Bronchial epithelial cell (primary cell): ENCODE data around the gene MEF2D. TPM values are rescaled to one million over a fixed set of nuclear protein-coding genes. Genes with fewer than 3 reads are reported as not detected.

Experiments used
- DNase-seq: peaks from one replicate; pipeline ENCODE4 v3.0.0-alpha.2; 2010; ENCODE audit warnings: low read depth
- FAIRE-seq: peaks from 2 replicates; lab custom pipeline; 2011; peaks lifted over from hg19 to GRCh38; lab: Jason Lieb, UNC
- H3K27me3 ChIP-seq: 2 replicates; pipeline ENCODE4 v1.5.1; 2011; ENCODE audit warnings: low read length; ENCODE audit not compliant: control insufficient read depth, insufficient read depth
- H3K36me3 ChIP-seq: 2 replicates; pipeline ENCODE4 v1.5.1; 2011; ENCODE audit warnings: low read length; ENCODE audit not compliant: control insufficient read depth, insufficient read depth
- H3K4me3 ChIP-seq: 2 replicates; pipeline ENCODE4 v1.5.1; 2011; ENCODE audit warnings: mild to moderate bottlenecking, low read depth, low read length, control low read depth
- total RNA-seq: library from RNA; depleted of rRNA; stranded (reverse); fragments of >200 nt; gene quantifications from 2 replicates; pipeline ENCODE4 v1.2.1, GENCODE V29; 2014
- TF ChIP-seq, protein P1 (sequence below): IDR thresholded peaks from 2 replicates; pipeline ENCODE4 v1.5.1; 2011; ENCODE audit warnings: mild to moderate bottlenecking, moderate library complexity, low read length, control low read depth, inconsistent platforms; ENCODE audit not compliant: insufficient read depth, severe bottlenecking

The MEF2D gene
- total RNA-seq, 1 donor from 2014 or later = 1.3 TPM

DNA sequence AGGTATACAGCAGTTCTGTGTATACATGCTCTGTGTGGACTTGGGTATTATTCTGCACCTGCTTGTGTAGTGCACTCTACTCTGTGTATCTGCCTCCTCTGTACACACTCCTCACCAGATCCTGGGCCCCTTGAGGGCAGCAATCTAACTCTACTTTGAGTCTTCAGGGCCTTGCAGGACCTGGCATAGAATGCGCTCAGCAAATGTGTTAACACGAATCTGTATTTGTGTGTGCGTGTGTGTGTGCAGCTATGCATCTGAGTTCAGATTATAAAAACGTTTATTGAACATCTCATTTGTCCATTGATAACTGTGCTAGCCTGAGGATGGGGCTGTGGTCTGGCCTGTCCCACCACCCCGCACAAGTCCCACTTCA is 3.9 kb upstream of the MEF2D start:
- no peaks in the 10 kb centered on the region for H3K36me3 ChIP-seq
- FAIRE-seq (no peak), DNase-seq (no peak)
- H3K27me3 ChIP-seq = no peaks in the 10 kb centered on the region
- TF ChIP-seq, protein P1, sequence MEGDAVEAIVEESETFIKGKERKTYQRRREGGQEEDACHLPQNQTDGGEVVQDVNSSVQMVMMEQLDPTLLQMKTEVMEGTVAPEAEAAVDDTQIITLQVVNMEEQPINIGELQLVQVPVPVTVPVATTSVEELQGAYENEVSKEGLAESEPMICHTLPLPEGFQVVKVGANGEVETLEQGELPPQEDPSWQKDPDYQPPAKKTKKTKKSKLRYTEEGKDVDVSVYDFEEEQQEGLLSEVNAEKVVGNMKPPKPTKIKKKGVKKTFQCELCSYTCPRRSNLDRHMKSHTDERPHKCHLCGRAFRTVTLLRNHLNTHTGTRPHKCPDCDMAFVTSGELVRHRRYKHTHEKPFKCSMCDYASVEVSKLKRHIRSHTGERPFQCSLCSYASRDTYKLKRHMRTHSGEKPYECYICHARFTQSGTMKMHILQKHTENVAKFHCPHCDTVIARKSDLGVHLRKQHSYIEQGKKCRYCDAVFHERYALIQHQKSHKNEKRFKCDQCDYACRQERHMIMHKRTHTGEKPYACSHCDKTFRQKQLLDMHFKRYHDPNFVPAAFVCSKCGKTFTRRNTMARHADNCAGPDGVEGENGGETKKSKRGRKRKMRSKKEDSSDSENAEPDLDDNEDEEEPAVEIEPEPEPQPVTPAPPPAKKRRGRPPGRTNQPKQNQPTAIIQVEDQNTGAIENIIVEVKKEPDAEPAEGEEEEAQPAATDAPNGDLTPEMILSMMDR = no peak
- H3K4me3 ChIP-seq = no peak overlapping the region

DNA sequence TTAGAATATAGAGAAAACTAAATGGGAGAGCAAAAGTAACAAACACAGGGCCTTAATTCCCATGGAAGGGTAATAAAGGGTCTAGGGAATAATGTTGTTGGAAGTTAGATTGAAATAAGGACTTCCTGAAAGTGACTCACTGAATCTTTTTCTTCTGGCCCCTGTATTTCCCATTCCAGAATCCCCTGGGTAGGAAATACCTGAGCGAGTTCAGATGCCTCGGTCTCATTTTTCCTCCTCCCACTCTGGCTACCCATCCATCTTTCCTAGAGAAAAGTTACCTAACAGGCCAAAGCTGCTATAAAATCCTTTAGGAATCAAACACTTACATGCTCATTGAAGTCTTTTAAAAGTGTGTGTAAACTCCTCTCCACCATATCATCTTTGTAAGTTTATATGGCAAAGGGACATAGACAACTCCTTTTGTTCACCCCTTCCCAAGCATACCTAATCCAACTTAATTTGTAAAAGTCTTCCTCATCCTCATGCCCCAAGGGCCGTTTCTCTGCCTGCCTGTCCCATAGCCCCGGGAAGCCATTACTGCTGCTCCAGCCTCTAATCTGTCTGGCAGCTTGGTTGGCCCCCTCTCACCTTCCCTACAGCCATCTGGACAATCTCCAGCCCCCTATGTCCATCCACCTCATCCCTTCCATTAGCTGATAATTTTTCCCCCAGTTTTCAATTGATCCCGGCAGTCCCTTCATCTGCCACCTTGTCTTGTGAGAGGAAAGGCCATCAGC is 3.3 kb upstream of the MEF2D start:
- Histone ChIP-seq H3K4me3 (no peak overlapping the region), H3K36me3 (no peaks in the 10 kb centered on the region), H3K27me3 (no peaks in the 10 kb centered on the region)
- FAIRE-seq = no peak
- TF ChIP-seq, protein P1 = no peak
- DNase-seq = peak; percentile 36

DNA sequence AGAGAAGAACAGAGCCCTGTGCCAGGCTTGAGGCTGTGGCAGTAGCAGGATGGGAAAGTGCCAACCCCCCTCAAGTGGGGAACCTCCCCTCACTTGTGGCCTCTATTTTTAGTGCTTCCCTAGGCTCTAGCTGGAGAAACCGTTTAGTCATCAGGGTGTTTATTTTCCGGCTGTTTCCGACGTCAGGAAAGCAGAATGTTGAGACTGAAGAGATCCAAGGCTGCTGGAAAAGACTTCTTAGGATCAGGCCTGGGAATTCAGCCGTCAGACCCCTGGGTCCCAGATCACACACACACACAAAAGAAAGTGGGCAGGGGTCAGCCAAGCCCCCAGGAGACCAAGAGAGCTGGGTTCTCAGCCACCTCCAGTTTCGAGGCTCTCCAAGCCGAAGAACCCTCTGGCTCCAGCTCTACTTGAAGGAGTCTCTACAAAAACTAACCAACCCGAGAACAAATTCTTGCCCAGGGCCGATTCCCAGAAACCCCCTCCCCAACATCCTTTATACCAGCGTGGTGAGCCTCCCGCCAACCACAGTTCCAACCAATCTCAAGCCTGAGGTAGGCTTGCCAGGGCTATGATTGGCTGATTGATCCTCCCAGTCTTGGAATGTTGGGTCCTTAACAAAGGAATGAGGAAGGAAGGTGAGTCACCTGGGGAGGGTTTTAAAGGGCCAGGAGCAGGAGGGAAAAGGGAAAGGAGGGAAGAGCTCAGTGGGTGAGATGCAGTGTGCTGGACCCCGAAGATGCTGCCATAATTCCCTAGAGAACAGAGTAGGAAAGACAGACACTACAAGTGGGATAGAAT is 2.5 kb upstream of the MEF2D start:
- TF ChIP-seq, protein P1 = no peak
- FAIRE-seq (no peak), DNase-seq (peak; percentile 97)
- peak overlapping the region; percentile 28 for H3K4me3 ChIP-seq
- no peaks in the 10 kb centered on the region for H3K36me3 ChIP-seq
- H3K27me3 ChIP-seq = no peaks in the 10 kb centered on the region

DNA sequence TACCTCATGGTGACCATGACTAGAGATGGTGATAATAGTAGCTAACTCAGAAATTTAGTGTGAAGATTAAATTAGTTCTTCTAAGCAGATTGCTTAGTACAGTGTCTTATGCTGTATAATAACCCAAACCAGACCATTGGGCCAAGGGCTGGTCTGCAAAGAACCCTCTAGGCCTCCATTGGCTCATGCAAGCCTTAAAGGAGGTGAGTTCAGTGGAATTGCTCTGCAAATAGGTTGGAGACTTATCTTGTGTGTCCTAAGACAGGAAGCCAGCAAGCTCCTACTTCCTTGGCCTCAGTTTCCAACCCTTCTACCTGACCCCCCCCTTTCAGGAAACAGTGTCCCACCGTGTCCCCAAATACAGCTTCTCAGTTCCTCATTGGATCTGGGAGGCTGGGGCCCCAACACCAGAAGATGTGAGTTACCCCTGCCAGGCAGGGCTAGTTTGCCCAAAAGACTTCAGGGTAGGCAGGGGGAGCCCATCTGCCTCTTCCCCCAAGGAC is 1.9 kb upstream of the MEF2D start:
- TF ChIP-seq, protein P1 = no peak
- Histone ChIP-seq H3K36me3 (no peaks in the 10 kb centered on the region), H3K27me3 (no peaks in the 10 kb centered on the region), H3K4me3 (no peak overlapping the region)
- DNase-seq = peak; percentile 29
- no peak for FAIRE-seq

DNA sequence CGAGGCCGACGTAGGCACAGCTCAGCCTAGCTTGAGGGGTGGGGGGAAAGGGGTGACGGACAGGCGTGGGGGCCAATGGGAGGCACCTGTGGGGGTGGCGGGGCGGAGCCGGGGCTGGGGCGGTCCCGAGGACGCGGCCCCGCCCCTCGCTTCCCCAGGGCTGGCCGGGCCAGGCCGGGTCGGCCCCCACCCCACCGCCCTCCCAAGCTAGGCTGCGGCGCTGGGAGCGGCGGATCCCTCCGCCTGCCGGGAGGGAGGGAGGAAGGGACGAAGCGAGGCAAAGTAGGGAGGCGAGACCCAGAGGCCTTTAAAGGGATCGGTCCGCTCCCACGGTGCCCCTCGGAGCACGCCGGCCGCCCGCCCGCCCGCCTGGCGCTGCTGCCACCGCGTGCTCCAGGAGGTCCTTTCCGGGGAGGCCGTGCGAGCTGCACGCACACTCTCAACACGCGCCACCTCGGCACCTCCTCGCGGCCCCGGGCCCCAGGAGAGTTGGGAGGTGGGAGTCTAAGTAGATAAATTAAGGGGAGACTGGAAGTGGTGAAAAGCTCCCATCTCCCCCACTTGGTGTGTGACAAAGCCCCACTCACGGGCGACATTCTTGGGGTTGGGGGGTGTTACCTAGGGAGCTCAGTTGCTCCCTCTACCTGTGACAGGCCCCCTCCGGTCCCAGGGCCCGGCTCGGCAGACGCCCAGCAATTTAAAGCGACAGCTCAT is 375 bp upstream of the MEF2D start:
- DNase-seq (peak; percentile 79), FAIRE-seq (no peak)
- Histone ChIP-seq H3K4me3 (peak overlapping the region; percentile 96), H3K36me3 (no peaks in the 10 kb centered on the region), H3K27me3 (no peaks in the 10 kb centered on the region)
- TF ChIP-seq, protein P1 = peak; percentile 71
